ENCODE results near the gene SFSWAP.

Gene SFSWAP

GRCh38 chr12:131676544-131676943 is 34.3 kb upstream of the SFSWAP start:
- TF ChIP-seq EGR1 (IDR thresholded peaks at IDR 0.05) = no peak
- TF ChIP-seq CREB1 (IDR thresholded peaks at IDR 0.05; ENCODE audit: low read depth) = no peak
- TF ChIP-seq CEBPB (IDR thresholded peaks at IDR 0.05) = no peak
- no peak for TF ChIP-seq MAX (IDR thresholded peaks at IDR 0.05)
- no peak for TF ChIP-seq YY1 (IDR thresholded peaks at IDR 0.05; ENCODE audit: low read depth)
- no peak for TF ChIP-seq FOXM1 (IDR thresholded peaks at IDR 0.05; ENCODE audit: borderline replicate concordance, low read depth)
- TF ChIP-seq USF1 (IDR thresholded peaks at IDR 0.05) = no peak
- TF ChIP-seq EP300 (IDR thresholded peaks at IDR 0.05; ENCODE audit: borderline replicate concordance) = no peak
- no peak for TF ChIP-seq TCF12 (IDR thresholded peaks at IDR 0.05; ENCODE audit: low read depth)
- TF ChIP-seq ZBTB7A (IDR thresholded peaks at IDR 0.05; ENCODE audit: low read depth) = no peak
- TF ChIP-seq REST (IDR thresholded peaks at IDR 0.05; ENCODE audit: low read depth) = no peak
- TF ChIP-seq RAD21 (IDR thresholded peaks at IDR 0.05; ENCODE audit: low read depth) = no peak
- no peak for TF ChIP-seq TAF1 (IDR thresholded peaks at IDR 0.05; ENCODE audit: low read depth)
- no peak for TF ChIP-seq NFIC (IDR thresholded peaks at IDR 0.05)
- no peak for TF ChIP-seq TEAD4 (IDR thresholded peaks at IDR 0.05)

GRCh38 chr12:131677699-131678098 is 33.2 kb upstream of the SFSWAP start:
- no peak for TF ChIP-seq TEAD4 (IDR thresholded peaks at IDR 0.05)
- TF ChIP-seq MAX (IDR thresholded peaks at IDR 0.05) = no peak
- no peak for TF ChIP-seq EGR1 (IDR thresholded peaks at IDR 0.05)
- no peak for TF ChIP-seq REST (IDR thresholded peaks at IDR 0.05; ENCODE audit: low read depth)
- no peak for TF ChIP-seq YY1 (IDR thresholded peaks at IDR 0.05; ENCODE audit: low read depth)
- TF ChIP-seq ZBTB7A (IDR thresholded peaks at IDR 0.05; ENCODE audit: low read depth) = no peak
- no peak for TF ChIP-seq FOXM1 (IDR thresholded peaks at IDR 0.05; ENCODE audit: borderline replicate concordance, low read depth)
- TF ChIP-seq USF1 (IDR thresholded peaks at IDR 0.05) = no peak
- no peak for TF ChIP-seq CEBPB (IDR thresholded peaks at IDR 0.05)
- TF ChIP-seq TAF1 (IDR thresholded peaks at IDR 0.05; ENCODE audit: low read depth) = no peak
- no peak for TF ChIP-seq CREB1 (IDR thresholded peaks at IDR 0.05; ENCODE audit: low read depth)
- TF ChIP-seq NFIC (IDR thresholded peaks at IDR 0.05) = no peak

GRCh38 chr12:131681257-131681620 is 29.7 kb upstream of the SFSWAP start:
- TF ChIP-seq YY1 (IDR thresholded peaks at IDR 0.05; ENCODE audit: low read depth) (no peak), USF1 (IDR thresholded peaks at IDR 0.05) (no peak), NFIC (IDR thresholded peaks at IDR 0.05) (no peak), EGR1 (IDR thresholded peaks at IDR 0.05) (no peak), RAD21 (IDR thresholded peaks at IDR 0.05; ENCODE audit: low read depth) (no peak), CEBPB (IDR thresholded peaks at IDR 0.05) (no peak), EP300 (IDR thresholded peaks at IDR 0.05; ENCODE audit: borderline replicate concordance) (no peak), TCF12 (IDR thresholded peaks at IDR 0.05; ENCODE audit: low read depth) (no peak), TAF1 (IDR thresholded peaks at IDR 0.05; ENCODE audit: low read depth) (no peak), MAX (IDR thresholded peaks at IDR 0.05) (no peak), CREB1 (IDR thresholded peaks at IDR 0.05; ENCODE audit: low read depth) (no peak), FOXM1 (IDR thresholded peaks at IDR 0.05; ENCODE audit: borderline replicate concordance, low read depth) (no peak), ZBTB7A (IDR thresholded peaks at IDR 0.05; ENCODE audit: low read depth) (no peak), TEAD4 (IDR thresholded peaks at IDR 0.05) (no peak), REST (IDR thresholded peaks at IDR 0.05; ENCODE audit: low read depth) (no peak)

GRCh38 chr12:131682510-131682895 is 28.4 kb upstream of the SFSWAP start:
- no peak for TF ChIP-seq EP300 (IDR thresholded peaks at IDR 0.05; ENCODE audit: borderline replicate concordance)
- no peak for TF ChIP-seq MAX (IDR thresholded peaks at IDR 0.05)
- TF ChIP-seq NFIC (IDR thresholded peaks at IDR 0.05) = no peak
- TF ChIP-seq TAF1 (IDR thresholded peaks at IDR 0.05; ENCODE audit: low read depth) = no peak

All from Ishikawa (cell line).